A549 (cell line): ENCODE data around the gene RCAN2. TPM values are rescaled to one million over a fixed set of nuclear protein-coding genes. Genes with fewer than 3 reads are reported as not detected.
A peak's percentile ranks its signal among the peaks of the same experiment; 100 is the strongest.

Experiments used
- ATAC-seq, 2 experiments: fragments of 200-7000 bp in 1 of 2; fragments of >200 bp in 1 of 2; cut with Nextera tagmentation in 1 of 2; cut with Tn5 transposase in 1 of 2; 3 replicates each; pipeline versions ENCODE4 v1.8.0 to v1.9.1; 2018 to 2020; ENCODE audit warnings: mild to moderate bottlenecking in 1 of 2, moderate library complexity in 1 of 2
- CTCF ChIA-PET: fragments of 300-600 bp; sonication (Branson Sonifier 250); formaldehyde crosslinking; extraction: SDS; loops from one replicate; lab custom pipeline; 2021; ENCODE audit warnings: antibody characterized with exemption, inconsistent platforms; lab: Yijun Ruan, JAX
- POLR2A ChIA-PET: fragments of 350-600 bp; formaldehyde crosslinking; extraction: SDS; loops from one replicate; lab custom pipeline; 2021; ENCODE audit warnings: antibody characterized with exemption, inconsistent platforms; lab: Yijun Ruan, JAX
- DNase-seq, 2 experiments: peaks; one replicate each; pipeline versions ENCODE4 v3.0.0 to v3.0.0-alpha.2; 2011 to 2016; ENCODE audit warnings: low read depth in 1 of 2, low spot score in 1 of 2
- FAIRE-seq: peaks from 2 replicates; lab custom pipeline; 2011; peaks lifted over from hg19 to GRCh38; lab: Jason Lieb, UNC
- H3K27ac ChIP-seq, 2 experiments: fragments of >200 bp; sonication (Bioruptor Twin); formaldehyde crosslinking; 3 replicates each; pipeline ENCODE4 v1.5.1; 2016 to 2017
- H3K4me1 ChIP-seq: fragments of >200 bp; sonication (Bioruptor Twin); formaldehyde crosslinking; 3 replicates; pipeline ENCODE4 v1.6.1; 2016
- H3K4me2 ChIP-seq: fragments of >200 bp; sonication (Bioruptor Twin); formaldehyde crosslinking; 3 replicates; pipeline ENCODE4 v1.6.1; 2016
- H3K4me3 ChIP-seq: fragments of >200 bp; sonication (Bioruptor Twin); formaldehyde crosslinking; 3 replicates; pipeline ENCODE4 v1.5.1; 2016
- H3K9me3 ChIP-seq: fragments of >200 bp; sonication (Bioruptor Twin); formaldehyde crosslinking; 3 replicates; pipeline ENCODE4 v1.6.1; 2016
- ATOH8 ChIP-seq: fragments of 250-450 bp; sonication (Bioruptor Pico); IDR thresholded peaks from 2 replicates; pipeline ENCODE4 v1.5.0; 2020; ENCODE audit warnings: low read depth, mild to moderate bottlenecking, moderate library complexity
- CBX2 ChIP-seq: fragments of 200-600 bp; sonication (generic); IDR thresholded peaks from 2 replicates; pipeline ENCODE4 v1.6.1; 2016; ENCODE audit warnings: low read depth, mild to moderate bottlenecking, borderline replicate concordance
- CEBPB ChIP-seq, 2 experiments: fragments of >200 bp in 1 of 2; sonication (Bioruptor Twin) in 1 of 2; formaldehyde crosslinking in 1 of 2; IDR thresholded peaks; 2 replicates each; pipeline ENCODE4 v1.6.1; 2012 to 2016
- CHD2 ChIP-seq: fragments of 150-350 bp; IDR thresholded peaks from 2 replicates; pipeline ENCODE4 v1.6.1; 2014; ENCODE audit warnings: low read length; ENCODE audit not compliant: partially characterized antibody
- CTCF ChIP-seq: fragments of >200 bp; sonication (Bioruptor Twin); formaldehyde crosslinking; IDR thresholded peaks from 3 replicates; pipeline ENCODE4 v1.5.1; 2016
- FOSB ChIP-seq: fragments of 250-450 bp; sonication (Bioruptor Pico); IDR thresholded peaks from 2 replicates; pipeline ENCODE4 v1.5.0; 2020; ENCODE audit warnings: mild to moderate bottlenecking, moderate library complexity
- GATA3 ChIP-seq: IDR thresholded peaks from 2 replicates; pipeline ENCODE4 v1.6.1; 2012; ENCODE audit warnings: borderline replicate concordance
- HOXA7 ChIP-seq: fragments of 250-450 bp; sonication (Bioruptor Pico); IDR thresholded peaks from 2 replicates; pipeline ENCODE4 v1.5.0; 2020; ENCODE audit warnings: mild to moderate bottlenecking, moderate library complexity
- HOXB13 ChIP-seq: fragments of 250-450 bp; sonication (Bioruptor Pico); IDR thresholded peaks from 2 replicates; pipeline ENCODE4 v1.5.0; 2020; ENCODE audit warnings: low read depth, mild to moderate bottlenecking, moderate library complexity
- HOXB5 ChIP-seq: fragments of 250-450 bp; sonication (Bioruptor Pico); IDR thresholded peaks from 2 replicates; pipeline ENCODE4 v1.5.0; 2020; ENCODE audit warnings: mild to moderate bottlenecking, moderate library complexity
- KDM5A ChIP-seq: fragments of 200-600 bp; sonication (generic); IDR thresholded peaks from 2 replicates; pipeline ENCODE4 v1.6.1; 2016; ENCODE audit warnings: antibody characterized with exemption, mild to moderate bottlenecking
- MAFK ChIP-seq: fragments of 450-650 bp; IDR thresholded peaks from 2 replicates; pipeline ENCODE4 v1.6.1; 2014; ENCODE audit not compliant: partially characterized antibody
- MAZ ChIP-seq: fragments of 150-350 bp; IDR thresholded peaks from 2 replicates; pipeline ENCODE4 v1.6.1; 2014; ENCODE audit warnings: antibody characterized with exemption, low read depth, low read length, borderline replicate concordance
- MYC ChIP-seq: IDR thresholded peaks from 2 replicates; pipeline ENCODE4 v1.6.1; 2012; ENCODE audit warnings: mild to moderate bottlenecking, inconsistent platforms, low read length, improper control_type of control experiment, borderline replicate concordance
- NFE2L2 ChIP-seq: fragments of 150-350 bp; conservative IDR thresholded peaks from 2 replicates; pipeline ENCODE4 v1.6.1; 2014; ENCODE audit warnings: low read length
- NPAS2 ChIP-seq: fragments of 250-450 bp; sonication (Bioruptor Pico); IDR thresholded peaks from 2 replicates; pipeline ENCODE4 v1.8.0; 2022; ENCODE audit warnings: mild to moderate bottlenecking, moderate library complexity, borderline replicate concordance
- NR3C1 ChIP-seq: fragments of >200 bp; sonication (Bioruptor Twin); formaldehyde crosslinking; IDR thresholded peaks from 3 replicates; pipeline ENCODE4 v1.6.1; 2017
- SMC3 ChIP-seq: fragments of >200 bp; sonication (Bioruptor Twin); formaldehyde crosslinking; IDR thresholded peaks from 3 replicates; pipeline ENCODE4 v1.6.1; 2018; ENCODE audit warnings: inconsistent platforms
- SREBF2 ChIP-seq: fragments of 450-650 bp; IDR thresholded peaks from 2 replicates; pipeline ENCODE4 v1.6.1; 2014; ENCODE audit warnings: mild to moderate bottlenecking, moderate library complexity
- TP53 ChIP-seq: fragments of 250-450 bp; sonication (Bioruptor Pico); IDR thresholded peaks from 2 replicates; pipeline ENCODE4 v1.5.0; 2021; ENCODE audit warnings: mild to moderate bottlenecking, moderate library complexity
- ZC3H11A ChIP-seq: fragments of 450-650 bp; IDR thresholded peaks from 2 replicates; pipeline ENCODE4 v1.6.1; 2014; ENCODE audit warnings: antibody characterized with exemption, mild to moderate bottlenecking
- ZFP36 ChIP-seq: fragments of 450-650 bp; IDR thresholded peaks from 2 replicates; pipeline ENCODE4 v1.6.1; 2014; ENCODE audit warnings: borderline replicate concordance; ENCODE audit not compliant: partially characterized antibody
- WGBS: methylation state at CpG from one replicate; pipeline ENCODE4 v1.1.6; 2017; ENCODE audit errors: missing lambda C conversion rate; 5-methylcytosine and 5-hydroxymethylcytosine counted together
- polyA plus RNA-seq, 4 experiments: library from polyadenylated mRNA; depleted of rRNA in 3 of 4; stranded (reverse); fragments of >200 nt; fragmentation: RNase III in 1 of 4; extraction: RNeasy Plus Mini Kit Qiagen cat#74134 plus additional on column Dnase treatment in 1 of 4; gene quantifications; 2 replicates in 3 of 4; 3 replicates in 1 of 4; pipeline ENCODE4 v1.2.3, GENCODE V29; 2011 to 2017
- TF ChIP-seq, protein P1 (sequence below): IDR thresholded peaks from 2 replicates; pipeline ENCODE4 v1.6.1; 2012
- TF ChIP-seq, protein P2 (sequence below): fragments of 150-350 bp; IDR thresholded peaks from 2 replicates; pipeline ENCODE4 v1.6.1; 2014; ENCODE audit warnings: low read depth, mild to moderate bottlenecking, low read length
- TF ChIP-seq, protein P3 (sequence below): fragments of >200 bp; sonication (Bioruptor Twin); formaldehyde crosslinking; IDR thresholded peaks from 3 replicates; pipeline ENCODE4 v1.6.1; 2016
- TF ChIP-seq, protein P4 (sequence below): fragments of 450-650 bp; IDR thresholded peaks from 2 replicates; pipeline ENCODE4 v1.6.1; 2014; ENCODE audit warnings: antibody characterized with exemption
- TF ChIP-seq, protein P5 (sequence below): IDR thresholded peaks from 2 replicates; pipeline ENCODE4 v1.6.1; 2012

Gene RCAN2
- polyA plus RNA-seq, 2 of the 4 experiments (the other 2 are of a cell fraction) = not detected

GRCh38 chr6:46267515-46267914, 223.7 kb downstream of the RCAN2 start:
- H3K4me3 ChIP-seq = no peak overlapping the region
- no peak for FAIRE-seq
- peak; percentile 27 for TF ChIP-seq MAFK
- TF ChIP-seq, protein P1, sequence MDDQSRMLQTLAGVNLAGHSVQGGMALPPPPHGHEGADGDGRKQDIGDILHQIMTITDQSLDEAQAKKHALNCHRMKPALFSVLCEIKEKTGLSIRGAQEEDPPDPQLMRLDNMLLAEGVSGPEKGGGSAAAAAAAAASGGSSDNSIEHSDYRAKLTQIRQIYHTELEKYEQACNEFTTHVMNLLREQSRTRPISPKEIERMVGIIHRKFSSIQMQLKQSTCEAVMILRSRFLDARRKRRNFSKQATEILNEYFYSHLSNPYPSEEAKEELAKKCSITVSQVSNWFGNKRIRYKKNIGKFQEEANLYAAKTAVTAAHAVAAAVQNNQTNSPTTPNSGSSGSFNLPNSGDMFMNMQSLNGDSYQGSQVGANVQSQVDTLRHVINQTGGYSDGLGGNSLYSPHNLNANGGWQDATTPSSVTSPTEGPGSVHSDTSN = no peak
- WGBS = 0% methylated on average over 3 of the region's 3 CpGs
- no peak overlapping the region for H3K27ac ChIP-seq
- no peak for ATAC-seq
- no peaks in the 10 kb centered on the region for H3K4me1 ChIP-seq
- H3K9me3 ChIP-seq = no peaks in the 10 kb centered on the region
- ChIA-PET POLR2A (no interaction called here), CTCF (no interaction called here)
- H3K4me2 ChIP-seq = no peak overlapping the region
- DNase-seq = no peak

GRCh38 chr6:46265373-46265772, 225.9 kb downstream of the RCAN2 start:
- TF ChIP-seq HOXB13 (CRISPR knock-in tag) (no peak), GATA3 (no peak), NPAS2 (CRISPR knock-in tag) (no peak), ZC3H11A (no peak), FOSB (no peak), NFE2L2 (no peak), TP53 (CRISPR knock-in tag) (no peak), SREBF2 (no peak), KDM5A (no peak), MAFK (no peak), MYC (no peak), CBX2 (no peak), HOXA7 (no peak), CHD2 (no peak), ATOH8 (CRISPR knock-in tag) (no peak), MAZ (no peak)
- TF ChIP-seq, protein P2, sequence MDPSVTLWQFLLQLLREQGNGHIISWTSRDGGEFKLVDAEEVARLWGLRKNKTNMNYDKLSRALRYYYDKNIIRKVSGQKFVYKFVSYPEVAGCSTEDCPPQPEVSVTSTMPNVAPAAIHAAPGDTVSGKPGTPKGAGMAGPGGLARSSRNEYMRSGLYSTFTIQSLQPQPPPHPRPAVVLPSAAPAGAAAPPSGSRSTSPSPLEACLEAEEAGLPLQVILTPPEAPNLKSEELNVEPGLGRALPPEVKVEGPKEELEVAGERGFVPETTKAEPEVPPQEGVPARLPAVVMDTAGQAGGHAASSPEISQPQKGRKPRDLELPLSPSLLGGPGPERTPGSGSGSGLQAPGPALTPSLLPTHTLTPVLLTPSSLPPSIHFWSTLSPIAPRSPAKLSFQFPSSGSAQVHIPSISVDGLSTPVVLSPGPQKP = no peak
- TF ChIP-seq, protein P3, sequence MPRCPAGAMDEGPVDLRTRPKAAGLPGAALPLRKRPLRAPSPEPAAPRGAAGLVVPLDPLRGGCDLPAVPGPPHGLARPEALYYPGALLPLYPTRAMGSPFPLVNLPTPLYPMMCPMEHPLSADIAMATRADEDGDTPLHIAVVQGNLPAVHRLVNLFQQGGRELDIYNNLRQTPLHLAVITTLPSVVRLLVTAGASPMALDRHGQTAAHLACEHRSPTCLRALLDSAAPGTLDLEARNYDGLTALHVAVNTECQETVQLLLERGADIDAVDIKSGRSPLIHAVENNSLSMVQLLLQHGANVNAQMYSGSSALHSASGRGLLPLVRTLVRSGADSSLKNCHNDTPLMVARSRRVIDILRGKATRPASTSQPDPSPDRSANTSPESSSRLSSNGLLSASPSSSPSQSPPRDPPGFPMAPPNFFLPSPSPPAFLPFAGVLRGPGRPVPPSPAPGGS = no peak
- DNase-seq (no peak), FAIRE-seq (no peak), ATAC-seq (no peak)
- H3K27ac ChIP-seq = no peak overlapping the region
- no peak overlapping the region for H3K4me3 ChIP-seq
- WGBS = 0% methylated on average over 2 of the region's 2 CpGs
- POLR2A ChIA-PET = no interaction called here
- CTCF ChIA-PET = interaction anchor here (0.6 to 1.2 kb wide), 4 partner anchors 9 to 588 kb away, joined by 3 to 4 read pairs (median 4); no protein-coding TSS in a partner anchor
- no peak overlapping the region for H3K4me2 ChIP-seq
- H3K4me1 ChIP-seq = no peaks in the 10 kb centered on the region
- H3K9me3 ChIP-seq = no peaks in the 10 kb centered on the region

DNA sequence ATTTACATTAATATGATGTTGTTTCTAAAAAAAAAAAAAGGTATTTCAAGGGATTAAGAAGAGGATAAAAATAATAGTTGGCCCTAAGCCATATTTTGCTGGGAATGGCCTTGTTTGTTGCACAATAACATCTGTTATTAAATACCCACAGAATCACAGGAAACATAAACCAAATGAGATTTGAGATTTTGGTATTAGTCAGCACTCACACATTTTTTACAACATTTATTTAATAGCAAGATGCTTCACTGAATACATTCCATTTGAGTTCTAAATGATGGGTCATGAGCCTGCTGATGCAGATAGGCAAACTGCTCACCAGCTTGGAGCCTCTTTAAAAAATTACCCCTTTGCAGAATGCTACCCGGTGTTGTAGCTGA, 227.6 kb downstream of the RCAN2 start:
- DNase-seq = no peak
- no peak for ATAC-seq
- no peak for FAIRE-seq
- TF ChIP-seq SMC3 = no peak
- TF ChIP-seq, protein P4, sequence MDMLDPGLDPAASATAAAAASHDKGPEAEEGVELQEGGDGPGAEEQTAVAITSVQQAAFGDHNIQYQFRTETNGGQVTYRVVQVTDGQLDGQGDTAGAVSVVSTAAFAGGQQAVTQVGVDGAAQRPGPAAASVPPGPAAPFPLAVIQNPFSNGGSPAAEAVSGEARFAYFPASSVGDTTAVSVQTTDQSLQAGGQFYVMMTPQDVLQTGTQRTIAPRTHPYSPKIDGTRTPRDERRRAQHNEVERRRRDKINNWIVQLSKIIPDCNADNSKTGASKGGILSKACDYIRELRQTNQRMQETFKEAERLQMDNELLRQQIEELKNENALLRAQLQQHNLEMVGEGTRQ = no peak
- no peak for TF ChIP-seq HOXB5 (CRISPR knock-in tag)
- TF ChIP-seq, protein P5, sequence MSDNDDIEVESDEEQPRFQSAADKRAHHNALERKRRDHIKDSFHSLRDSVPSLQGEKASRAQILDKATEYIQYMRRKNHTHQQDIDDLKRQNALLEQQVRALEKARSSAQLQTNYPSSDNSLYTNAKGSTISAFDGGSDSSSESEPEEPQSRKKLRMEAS = no peak
- TF ChIP-seq ZFP36 = no peak
- TF ChIP-seq CTCF = no peak
- TF ChIP-seq NPAS2 (CRISPR knock-in tag) = no peak
- TF ChIP-seq CEBPB (IDR thresholded peaks at IDR 0.05) = no peak
- no peak for TF ChIP-seq NR3C1

More for the DNA sequence above, 227.6 kb downstream of the RCAN2 start:
- ChIA-PET POLR2A (no interaction called here), CTCF (no interaction called here)
- Histone ChIP-seq H3K4me1 (no peaks in the 10 kb centered on the region), H3K27ac (no peak overlapping the region), H3K4me3 (no peak overlapping the region), H3K9me3 (no peaks in the 10 kb centered on the region), H3K4me2 (no peak overlapping the region)
- WGBS = 18% methylated on average over 1 of the region's 1 CpG
